ENCODE results near the gene GRK5.

The GRK5 gene

GRCh38 chr10:119367841-119368549 is 160.6 kb downstream of the GRK5 start:
- H3K4me3 ChIP-seq (ENCODE audit: low read depth, low read length) = no peak overlapping the region
- TF ChIP-seq CTCF (IDR thresholded peaks at IDR 0.05; ENCODE audit: control insufficient read depth, extremely low read depth, insufficient read depth) = no peak
- no peak for DNase-seq (ENCODE audit: low read depth)

GRCh38 chr10:119368581-119368980 is 161.2 kb downstream of the GRK5 start:
- no peak for TF ChIP-seq CTCF (IDR thresholded peaks at IDR 0.05; ENCODE audit: control insufficient read depth, extremely low read depth, insufficient read depth)
- no peak overlapping the region for H3K4me3 ChIP-seq (ENCODE audit: low read depth, low read length)
- DNase-seq (ENCODE audit: low read depth) = no peak

- no peak overlapping the region for H3K4me3 ChIP-seq (ENCODE audit: low read depth, low read length)
- no peak for TF ChIP-seq CTCF (IDR thresholded peaks at IDR 0.05; ENCODE audit: control insufficient read depth, extremely low read depth, insufficient read depth)
- DNase-seq (ENCODE audit: low read depth) = no peak
Observed at GRCh38 chr10:119368991-119369869, 161.9 kb downstream of the GRK5 start.

- H3K4me3 ChIP-seq (ENCODE audit: low read depth, low read length) = no peak overlapping the region
- DNase-seq (ENCODE audit: low read depth) = no peak
- no peak for TF ChIP-seq CTCF (IDR thresholded peaks at IDR 0.05; ENCODE audit: control insufficient read depth, extremely low read depth, insufficient read depth)
Observed at GRCh38 chr10:119370111-119370741, 162.9 kb downstream of the GRK5 start.

GRCh38 chr10:119370972-119371703 is 163.8 kb downstream of the GRK5 start:
- no peak for TF ChIP-seq CTCF (IDR thresholded peaks at IDR 0.05; ENCODE audit: control insufficient read depth, extremely low read depth, insufficient read depth)
- no peak for DNase-seq (ENCODE audit: low read depth)
- H3K4me3 ChIP-seq (ENCODE audit: low read depth, low read length) = no peak overlapping the region
